ELF-1 (cell line): ENCODE results near the gene RASA3.
A peak's percentile ranks its signal among the peaks of the same experiment; 100 is the strongest.

ENCODE experiments used
- DNase-seq: peaks from one replicate; pipeline ENCODE4 v3.0.0-alpha.2; 2016; ENCODE audit warnings: low read depth, low spot score

Gene RASA3

GRCh38 chr13:114056205-114057013 lies 76.0 kb downstream of the RASA3 start:
- DNase-seq = no peak

- DNase-seq = no peak
Observed at GRCh38 chr13:114055766-114056165, 76.7 kb downstream of the RASA3 start.

GRCh38 chr13:114054830-114055439 lies 77.5 kb downstream of the RASA3 start:
- no peak for DNase-seq

GRCh38 chr13:114054264-114054663 lies 78.2 kb downstream of the RASA3 start:
- peak; percentile 62 for DNase-seq

GRCh38 chr13:114053026-114053425 lies 79.4 kb downstream of the RASA3 start:
- no peak for DNase-seq

- DNase-seq = no peak
Observed at GRCh38 chr13:114050536-114051450, 81.6 kb downstream of the RASA3 start.

- no peak for DNase-seq
Observed at GRCh38 chr13:114049626-114050101, 82.8 kb downstream of the RASA3 start.

GRCh38 chr13:114049026-114049425 lies 83.4 kb downstream of the RASA3 start:
- DNase-seq = no peak

- no peak for DNase-seq
Observed at GRCh38 chr13:114048443-114048842, 84.0 kb downstream of the RASA3 start.

GRCh38 chr13:114047358-114047881 lies 85.0 kb downstream of the RASA3 start:
- no peak for DNase-seq

- DNase-seq = no peak
Observed at GRCh38 chr13:114046431-114046975, 85.9 kb downstream of the RASA3 start.

GRCh38 chr13:114045113-114045735 lies 87.2 kb downstream of the RASA3 start:
- no peak for DNase-seq

- no peak for DNase-seq
Observed at GRCh38 chr13:114044486-114044885, 87.9 kb downstream of the RASA3 start.

GRCh38 chr13:114043421-114044053 lies 88.9 kb downstream of the RASA3 start:
- peak; percentile 96 for DNase-seq

GRCh38 chr13:114042066-114042815 lies 90.2 kb downstream of the RASA3 start:
- DNase-seq = no peak

- no peak for DNase-seq
Observed at GRCh38 chr13:114041493-114041892, 90.9 kb downstream of the RASA3 start.

- no peak for DNase-seq
Observed at GRCh38 chr13:114039471-114040141, 92.8 kb downstream of the RASA3 start.

- no peak for DNase-seq
Observed at GRCh38 chr13:114038900-114039299, 93.5 kb downstream of the RASA3 start.

GRCh38 chr13:114038211-114038613 lies 94.2 kb downstream of the RASA3 start:
- no peak for DNase-seq
